Measurements from ENCODE around the gene LRIF1. TPM values are rescaled to one million over a fixed set of nuclear protein-coding genes. Genes with fewer than 3 reads are reported as not detected.
"Not testable (repeated sequence)": the region's sequence is repeated elsewhere in the genome, so short reads cannot be mapped to it uniquely, and the experiment has no call there.

Gene LRIF1
- total RNA-seq, 1 experiment from 2014 or later = 27.3 TPM

- in situ Hi-C loops (cut with HindIII; ENCODE audit: low pct_unique_long_range_greater_than_20kb, low sequenced_read_pairs) = no loop called here
- DNase-seq (ENCODE audit: low read depth, low spot score) = no peak
Observed at GRCh38 chr1:110960777-110961420, 2.8 kb downstream of the LRIF1 start.

GRCh38 chr1:110957798-110958197, 5.9 kb downstream of the LRIF1 start:
- no peak for DNase-seq (ENCODE audit: low read depth, low spot score)
- in situ Hi-C loops (cut with HindIII; ENCODE audit: low pct_unique_long_range_greater_than_20kb, low sequenced_read_pairs) = no loop called here

- in situ Hi-C loops (cut with HindIII; ENCODE audit: low pct_unique_long_range_greater_than_20kb, low sequenced_read_pairs) = no loop called here
- DNase-seq (ENCODE audit: low read depth, low spot score) = no peak
Observed at GRCh38 chr1:110956586-110956985, 7.1 kb downstream of the LRIF1 start.

GRCh38 chr1:110953031-110953430, 10.7 kb downstream of the LRIF1 start:
- no peak for DNase-seq (ENCODE audit: low read depth, low spot score)
- in situ Hi-C loops (cut with HindIII; ENCODE audit: low pct_unique_long_range_greater_than_20kb, low sequenced_read_pairs) = no loop called here

- no peak for DNase-seq (ENCODE audit: low read depth, low spot score)
- in situ Hi-C loops (cut with HindIII; ENCODE audit: low pct_unique_long_range_greater_than_20kb, low sequenced_read_pairs) = no loop called here
Observed at GRCh38 chr1:110952031-110952430, 11.7 kb downstream of the LRIF1 start.

- in situ Hi-C loops (cut with HindIII; ENCODE audit: low pct_unique_long_range_greater_than_20kb, low sequenced_read_pairs) = no loop called here
- DNase-seq (ENCODE audit: low read depth, low spot score) = no peak
Observed at GRCh38 chr1:110951161-110951560, 12.6 kb downstream of the LRIF1 start.

GRCh38 chr1:110948038-110948810, 15.5 kb downstream of the LRIF1 start:
- in situ Hi-C loops (cut with HindIII; ENCODE audit: low pct_unique_long_range_greater_than_20kb, low sequenced_read_pairs) = no loop called here
- no peak for DNase-seq (ENCODE audit: low read depth, low spot score)

GRCh38 chr1:110945626-110946025, 18.1 kb downstream of the LRIF1 start:
- DNase-seq (ENCODE audit: low read depth, low spot score) = no peak

GRCh38 chr1:110944806-110945205, 18.9 kb downstream of the LRIF1 start:
- no peak for DNase-seq (ENCODE audit: low read depth, low spot score)
- in situ Hi-C loops (cut with HindIII; ENCODE audit: low pct_unique_long_range_greater_than_20kb, low sequenced_read_pairs) = no loop called here

More at GRCh38 chr1:110945626-110946025, 18.1 kb downstream of the LRIF1 start:
- in situ Hi-C loops (cut with HindIII; ENCODE audit: low pct_unique_long_range_greater_than_20kb, low sequenced_read_pairs) = no loop called here

GRCh38 chr1:110936567-110936966, 27.2 kb downstream of the LRIF1 start:
- no peak for DNase-seq (ENCODE audit: low read depth, low spot score)
- in situ Hi-C loops (cut with HindIII; ENCODE audit: low pct_unique_long_range_greater_than_20kb, low sequenced_read_pairs) = no loop called here

- DNase-seq (ENCODE audit: low read depth, low spot score); in situ Hi-C loops (cut with HindIII; ENCODE audit: low pct_unique_long_range_greater_than_20kb, low sequenced_read_pairs): not testable (repeated sequence)
Observed at GRCh38 chr1:110931097-110931496, 32.6 kb downstream of the LRIF1 start.

GRCh38 chr1:110928904-110929303, 34.8 kb downstream of the LRIF1 start:
- in situ Hi-C loops (cut with HindIII; ENCODE audit: low pct_unique_long_range_greater_than_20kb, low sequenced_read_pairs) = no loop called here
- no peak for DNase-seq (ENCODE audit: low read depth, low spot score)

GRCh38 chr1:110928191-110928590, 35.5 kb downstream of the LRIF1 start:
- DNase-seq (ENCODE audit: low read depth, low spot score) = no peak
- in situ Hi-C loops (cut with HindIII; ENCODE audit: low pct_unique_long_range_greater_than_20kb, low sequenced_read_pairs) = no loop called here

- in situ Hi-C loops (cut with HindIII; ENCODE audit: low pct_unique_long_range_greater_than_20kb, low sequenced_read_pairs) = no loop called here
- DNase-seq (ENCODE audit: low read depth, low spot score) = no peak
Observed at GRCh38 chr1:110927484-110928075, 36.1 kb downstream of the LRIF1 start.

- in situ Hi-C loops (cut with HindIII; ENCODE audit: low pct_unique_long_range_greater_than_20kb, low sequenced_read_pairs) = no loop called here
Observed at GRCh38 chr1:110921953-110922352, 41.8 kb downstream of the LRIF1 start.

GRCh38 chr1:110918016-110918415, 45.7 kb downstream of the LRIF1 start:
- in situ Hi-C loops (cut with HindIII; ENCODE audit: low pct_unique_long_range_greater_than_20kb, low sequenced_read_pairs) = no loop called here
- DNase-seq (ENCODE audit: low read depth, low spot score) = no peak

More at GRCh38 chr1:110921953-110922352, 41.8 kb downstream of the LRIF1 start:
- DNase-seq (ENCODE audit: low read depth, low spot score) = no peak

GRCh38 chr1:110916669-110917306, 46.9 kb downstream of the LRIF1 start:
- in situ Hi-C loops (cut with HindIII; ENCODE audit: low pct_unique_long_range_greater_than_20kb, low sequenced_read_pairs) = no loop called here
- no peak for DNase-seq (ENCODE audit: low read depth, low spot score)

- in situ Hi-C loops (cut with HindIII; ENCODE audit: low pct_unique_long_range_greater_than_20kb, low sequenced_read_pairs) = no loop called here
- no peak for DNase-seq (ENCODE audit: low read depth, low spot score)
Observed at GRCh38 chr1:110916274-110916668, 47.5 kb downstream of the LRIF1 start.
